HepG2 (cell line): Measurements from ENCODE around the gene MT1A. TPM values are rescaled to one million over a fixed set of nuclear protein-coding genes. Genes with fewer than 3 reads are reported as not detected.

ENCODE experiments used
- AHDC1 ChIP-seq: sonication (generic); formaldehyde crosslinking; IDR thresholded peaks from 2 replicates; pipeline ENCODE4 v1.5.1; 2020; ENCODE audit warnings: mild to moderate bottlenecking, missing genetic modification reagents, borderline replicate concordance
- CENPX ChIP-seq: sonication (generic); formaldehyde crosslinking; IDR thresholded peaks from 2 replicates; pipeline ENCODE4 v1.9.0; 2021; ENCODE audit warnings: mild to moderate bottlenecking, missing genetic modification reagents, moderate library complexity
- HMGXB4 ChIP-seq, 2 experiments: sonication (generic) in 1 of 2; formaldehyde crosslinking in 1 of 2; IDR thresholded peaks; 2 replicates each; pipeline versions ENCODE4 v1.4.0 to v1.6.1; 2018 to 2020; ENCODE audit warnings: missing genetic modification reagents in 2 of 2, borderline replicate concordance in 1 of 2, low read depth in 1 of 2, mild to moderate bottlenecking in 1 of 2, missing biosample characterization in 1 of 2
- HNF4G ChIP-seq, 2 experiments: sonication (generic) in 1 of 2; formaldehyde crosslinking in 1 of 2; IDR thresholded peaks; 2 replicates each; pipeline versions ENCODE4 v1.4.0 to v1.6.1; 2011 to 2020; ENCODE audit warnings: borderline replicate concordance in 2 of 2, low read depth in 2 of 2, mild to moderate bottlenecking in 2 of 2, low read length in 1 of 2, missing genetic modification reagents in 1 of 2, moderate library complexity in 1 of 2
- MAFK ChIP-seq, 2 experiments: IDR thresholded peaks in 1 of 2; conservative IDR thresholded peaks in 1 of 2; 2 replicates each; pipeline ENCODE4 v1.6.1; 2011; ENCODE audit warnings: improper control_type of control experiment in 2 of 2, low read length in 2 of 2
- NFE2L1 ChIP-seq: sonication (generic); formaldehyde crosslinking; IDR thresholded peaks from 2 replicates; pipeline ENCODE4 v1.4.0; 2020; ENCODE audit warnings: missing genetic modification reagents, mild to moderate bottlenecking, borderline replicate concordance
- SKIL ChIP-seq: sonication (generic); formaldehyde crosslinking; IDR thresholded peaks from 2 replicates; pipeline ENCODE4 v1.8.0; 2022; ENCODE audit warnings: missing genetic modification reagents, mild to moderate bottlenecking, moderate library complexity, borderline replicate concordance
- TEAD3 ChIP-seq: optimal IDR thresholded peaks from 2 replicates; pipeline ENCODE3; 2016; ENCODE audit warnings: borderline replicate concordance
- ZMYM4 ChIP-seq: sonication (generic); formaldehyde crosslinking; IDR thresholded peaks from 2 replicates; pipeline ENCODE4 v1.8.1; 2023; ENCODE audit warnings: mild to moderate bottlenecking, missing genetic modification reagents
- ZNF136 ChIP-seq: sonication (generic); formaldehyde crosslinking; IDR thresholded peaks from 2 replicates; pipeline ENCODE4 v1.8.1; 2022; ENCODE audit warnings: low read depth, mild to moderate bottlenecking, moderate library complexity, missing genetic modification reagents
- ZNF558 ChIP-seq: sonication (generic); formaldehyde crosslinking; IDR thresholded peaks from 2 replicates; pipeline ENCODE4 v1.9.0; 2022; ENCODE audit warnings: mild to moderate bottlenecking, missing genetic modification reagents, borderline replicate concordance
- ZSCAN29 ChIP-seq: sonication (generic); formaldehyde crosslinking; conservative IDR thresholded peaks from 2 replicates; pipeline ENCODE4 v1.4.0; 2020; ENCODE audit warnings: mild to moderate bottlenecking, missing genetic modification reagents
- ZZZ3 ChIP-seq: sonication (generic); formaldehyde crosslinking; IDR thresholded peaks from 2 replicates; pipeline ENCODE4 v1.4.0; 2020; ENCODE audit warnings: missing genetic modification reagents, mild to moderate bottlenecking, borderline replicate concordance
- polyA plus RNA-seq, 8 experiments: library from polyadenylated mRNA; depleted of rRNA in 3 of 8; stranded (reverse) in 7 of 8; unstranded in 1 of 8; fragments of >200 nt; fragmentation: Illumina TruSeq in 4 of 8; extraction: Trizol in 4 of 8; gene quantifications; 2 replicates each; pipeline versions ENCODE4 v1.2.1 to v1.2.3, GENCODE V29; 2011 to 2016; ENCODE audit warnings: low read depth in 4 of 8, missing spikeins in 1 of 8, mixed read lengths in 1 of 8; ENCODE audit not compliant: insufficient read depth in 1 of 8
- total RNA-seq, 5 experiments: library from RNA; depleted of rRNA; stranded (reverse); fragments of >200 nt; fragmentation: Illumina TruSeq; extraction: Trizol; gene quantifications; 2 replicates each; pipeline ENCODE4 v1.2.3, GENCODE V29; 2016; ENCODE audit warnings: low read depth in 1 of 5
- TF ChIP-seq, protein P1 (sequence below): sonication (generic); formaldehyde crosslinking; IDR thresholded peaks from 2 replicates; pipeline ENCODE4 v1.5.0; 2020; ENCODE audit warnings: missing genetic modification reagents

Gene MT1A
- total and polyA plus RNA-seq, 2 of the 13 experiments (the other 11 are each of a cell fraction or from before 2014, with no cell fraction given), result 8.3 to 10.4 TPM

GRCh38 chr16:56600398-56600999 lies 38.0 kb upstream of the MT1A start (continued):
- TF ChIP-seq HMGXB4 (CRISPR knock-in tag; IDR thresholded peaks at IDR 0.05; ENCODE audit: borderline replicate concordance in 1 of 2, low read depth in 1 of 2) (0 out of 4 replicates have a peak, but pooled peaks of 1 of the 2 experiments have one; percentile 21), NFE2L1 (CRISPR knock-in tag) (no peak), HNF4G (IDR thresholded peaks at IDR 0.05; ENCODE audit: borderline replicate concordance, low read depth, low read length) (no peak), HNF4G (CRISPR knock-in tag; IDR thresholded peaks at IDR 0.05; ENCODE audit: borderline replicate concordance, low read depth) (no peak), ZNF136 (CRISPR knock-in tag) (no peak), CENPX (CRISPR knock-in tag) (no peak), ZMYM4 (CRISPR knock-in tag) (no peak), MAFK (conservative IDR thresholded peaks at IDR 0.05 in 1 of 2, IDR thresholded peaks at IDR 0.05 in 1 of 2; ENCODE audit: low read length in 2 of 2) (no peak), SKIL (CRISPR knock-in tag) (no peak), ZNF558 (CRISPR knock-in tag) (no peak), ZSCAN29 (CRISPR knock-in tag) (no peak), AHDC1 (CRISPR knock-in tag) (no peak), TEAD3 (CRISPR knock-in tag) (no peak), ZZZ3 (CRISPR knock-in tag) (no peak)
- TF ChIP-seq, protein P1, sequence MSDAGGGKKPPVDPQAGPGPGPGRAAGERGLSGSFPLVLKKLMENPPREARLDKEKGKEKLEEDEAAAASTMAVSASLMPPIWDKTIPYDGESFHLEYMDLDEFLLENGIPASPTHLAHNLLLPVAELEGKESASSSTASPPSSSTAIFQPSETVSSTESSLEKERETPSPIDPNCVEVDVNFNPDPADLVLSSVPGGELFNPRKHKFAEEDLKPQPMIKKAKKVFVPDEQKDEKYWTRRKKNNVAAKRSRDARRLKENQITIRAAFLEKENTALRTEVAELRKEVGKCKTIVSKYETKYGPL, result no peak
